GM12878 (cell line): ENCODE measurements around the gene TCF15. TPM values are rescaled to one million over a fixed set of nuclear protein-coding genes. Genes with fewer than 3 reads are reported as not detected.

Experiments
- ATAC-seq: fragments of 200-7000 bp; cut with Tn5 transposase; 3 replicates; pipeline ENCODE4 v1.9.1; 2020; ENCODE audit warnings: mild to moderate bottlenecking, moderate library complexity
- BruUV-seq: library from RNA; stranded (reverse); fragments of 400-500 nt; replicated peaks from 2 replicates; lab custom pipeline; 2021; lab: Mats Ljungman, UMichigan
- CTCF ChIA-PET: fragments of 300-600 bp; sonication (Branson Sonifier 250); formaldehyde crosslinking; extraction: SDS; loops from one replicate; lab custom pipeline; 2021; ENCODE audit warnings: inconsistent platforms; lab: Yijun Ruan, JAX
- POLR2A ChIA-PET: fragments of 350-600 bp; formaldehyde crosslinking; extraction: SDS; loops from one replicate; lab custom pipeline; 2021; ENCODE audit warnings: inconsistent platforms; lab: Charles Lee
- RAD21 ChIA-PET: fragments of 300-600 bp; sonication (Branson Sonifier 250); formaldehyde crosslinking; loops from one replicate; lab custom pipeline; 2023; ENCODE audit warnings: antibody characterized with exemption; ENCODE audit not compliant: unreplicated experiment; lab: Charles Lee
- SMC1A ChIA-PET: fragments of 300-600 bp; sonication (Branson Sonifier 250); formaldehyde crosslinking; loops from one replicate; lab custom pipeline; 2023; ENCODE audit not compliant: unreplicated experiment, uncharacterized antibody; lab: Charles Lee
- DNase-seq: peaks from one replicate; pipeline ENCODE4 v3.0.0-alpha.2; 2011; ENCODE audit warnings: low read depth, low spot score
- FAIRE-seq: peaks from 3 replicates; lab custom pipeline; 2011; peaks lifted over from hg19 to GRCh38; lab: Jason Lieb, UNC
- H2AFZ ChIP-seq: 2 replicates; pipeline ENCODE4 v1.6.0; 2011; ENCODE audit warnings: low read depth, low read length, control low read depth; ENCODE audit not compliant: control insufficient read depth
- H3K27ac ChIP-seq: 2 replicates; pipeline ENCODE4 v1.5.1; 2011; ENCODE audit warnings: control low read depth; ENCODE audit not compliant: control insufficient read depth, insufficient read depth
- H3K27me3 ChIP-seq, 2 experiments: replicated peaks in 1 of 2; 2 replicates each; pipeline versions ENCODE4 v1.6.0 to v1.6.1; 2011; ENCODE audit warnings: low read length in 1 of 2; ENCODE audit not compliant: control insufficient read depth in 2 of 2, insufficient read depth in 2 of 2
- H3K36me3 ChIP-seq, 2 experiments: 2 replicates each; pipeline ENCODE4 v1.5.1; 2011; ENCODE audit warnings: low read length in 1 of 2; ENCODE audit not compliant: control insufficient read depth in 2 of 2, insufficient read depth in 2 of 2
- H3K4me1 ChIP-seq: 2 replicates; pipeline ENCODE4 v1.6.1; 2011; ENCODE audit warnings: mild to moderate bottlenecking, low read length, moderate library complexity, mixed read lengths; ENCODE audit not compliant: control insufficient read depth, insufficient read depth
- H3K4me2 ChIP-seq: 2 replicates; pipeline ENCODE4 v1.6.0; 2011; ENCODE audit warnings: control low read depth; ENCODE audit not compliant: control insufficient read depth, insufficient read depth
- H3K4me3 ChIP-seq: fragments of 200-600 bp; sonication (generic); 2 replicates; pipeline ENCODE4 v1.5.1; 2016
- H3K79me2 ChIP-seq: 2 replicates; pipeline ENCODE4 v1.6.0; 2011; ENCODE audit warnings: low read length; ENCODE audit not compliant: control insufficient read depth, insufficient read depth
- H3K9ac ChIP-seq: 2 replicates; pipeline ENCODE4 v1.8.0; 2011; ENCODE audit warnings: low read length, control low read depth, mixed read lengths; ENCODE audit not compliant: control insufficient read depth, insufficient read depth
- H3K9me3 ChIP-seq: replicated peaks from 3 replicates; pipeline ENCODE4 v1.5.1; 2011; ENCODE audit warnings: mild to moderate bottlenecking, low read length; ENCODE audit not compliant: control insufficient read depth, insufficient read depth
- H4K20me1 ChIP-seq: 2 replicates; pipeline ENCODE4 v1.6.0; 2011; ENCODE audit not compliant: control insufficient read depth, insufficient read depth
- GABPA ChIP-seq: IDR thresholded peaks from 2 replicates; pipeline ENCODE4 v1.6.1; 2014; ENCODE audit warnings: antibody characterized with exemption, low read depth, mild to moderate bottlenecking, inconsistent platforms
- PAX8 ChIP-seq: fragments of 450-650 bp; IDR thresholded peaks from 2 replicates; pipeline ENCODE4 v1.6.1; 2017; ENCODE audit warnings: mild to moderate bottlenecking, moderate library complexity
- SUZ12 ChIP-seq: fragments of 200-600 bp; sonication (generic); IDR thresholded peaks from one replicate; pipeline ENCODE4 v1.6.1; 2018; ENCODE audit warnings: antibody characterized with exemption, mild to moderate bottlenecking; ENCODE audit not compliant: unreplicated experiment
- YY1 ChIP-seq: IDR thresholded peaks from 2 replicates; pipeline ENCODE4 v1.6.1; 2011; ENCODE audit warnings: low read depth, mild to moderate bottlenecking, low read length
- ZBED1 ChIP-seq: IDR thresholded peaks from 2 replicates; pipeline ENCODE4 v1.6.1; 2016; ENCODE audit warnings: borderline replicate concordance
- ZBTB33 ChIP-seq: fragments of 450-650 bp; IDR thresholded peaks from 2 replicates; pipeline ENCODE4 v1.6.1; 2017; ENCODE audit warnings: mild to moderate bottlenecking
- WGBS: methylation state at CpG from one replicate; pipeline ENCODE4 v1.1.6; 2016; ENCODE audit warnings: low lambda C conversion rate; ENCODE audit not compliant: insufficient replicate concordance, insufficient coverage; ENCODE audit errors: missing lambda C conversion rate; 5-methylcytosine and 5-hydroxymethylcytosine counted together
- in situ Hi-C: fragments of 300-500 bp; cut with MboI; formaldehyde crosslinking; loops from 9 replicates; pipeline ENCODE4 v1.14.3; 2018; ENCODE audit warnings: mixed read lengths
- intact Hi-C: fragments of 100-400 bp; cut with micrococcal nuclease; formaldehyde crosslinking; loops from one replicate; pipeline ENCODE4 v1.14.2; 2022; ENCODE audit not compliant: unreplicated experiment
- polyA plus RNA-seq, 11 experiments: library from polyadenylated mRNA; depleted of rRNA in 4 of 11; unstranded in 6 of 11; stranded (reverse) in 5 of 11; fragments of >200 nt; fragmentation: Nextera tagmentation in 4 of 11; fragmentation: Illumina TruSeq in 1 of 11; extraction: Ambion mirVana in 4 of 11; extraction: Trizol in 1 of 11; gene quantifications; 1 replicate in 1 of 11; 2 replicates in 10 of 11; pipeline versions ENCODE4 v1.2.1 to v1.2.3, GENCODE V29; 2011 to 2016; ENCODE audit warnings: inconsistent platforms in 2 of 11, missing spikeins in 2 of 11, low read depth in 1 of 11
- total RNA-seq, 4 experiments: library from RNA; depleted of rRNA in 3 of 4; stranded (reverse); fragments of >200 nt in 3 of 4; fragmentation: Illumina TruSeq in 1 of 4; extraction: Trizol in 1 of 4; gene quantifications; 2 replicates each; pipeline versions ENCODE4 v1.2.1 to v1.2.3, GENCODE V29; 2013 to 2021

TCF15 gene
- total and polyA plus RNA-seq, 10 of the 15 experiments (the other 5 are each of a cell fraction or from before 2014, with no cell fraction given), result 0.08 TPM; not detected in 9

GRCh38 chr20:564192-564591 lies 45.9 kb downstream of the TCF15 start:
- DNase-seq, result no peak
- TF ChIP-seq GABPA (no peak), PAX8 (no peak), ZBED1 (no peak), SUZ12 (no peak), ZBTB33 (no peak), YY1 (no peak)
- TF ChIP-seq, all 136 proteins: peak for 0
- ChIA-PET POLR2A (no interaction called here), RAD21 (interaction anchor here (0.5 to 3.2 kb wide), 3 partner anchors 80 to 105 kb away, joined by 3 to 35 read pairs (median 3); no protein-coding TSS in a partner anchor), CTCF (interaction anchor here (6.5 kb wide), 1 partner anchor 82 kb away, joined by 190 read pairs; no protein-coding TSS in a partner anchor), SMC1A (interaction anchor here (5.1 kb wide), 1 partner anchor 82 kb away, joined by 75 read pairs; no protein-coding TSS in a partner anchor)
- ATAC-seq (no peak), FAIRE-seq (no peak)
- in situ Hi-C loops (loop anchor here (5.0 kb wide), 2 partner anchors 83 to 178 kb away; no protein-coding TSS in a partner anchor), intact Hi-C loops (no loop called here)
- Histone ChIP-seq H3K27ac (no peak overlapping the region), H4K20me1 (no peaks in the 10 kb centered on the region), H3K9me3 (no peaks in the 10 kb centered on the region), H3K9ac (no peak overlapping the region), H3K79me2 (no peaks in the 10 kb centered on the region), H3K4me3 (no peak overlapping the region), H3K4me1 (no peaks in the 10 kb centered on the region), H3K27me3 (peaks cover 0 to 1% of the 10 kb centered on the region in 2 experiments; a peak in 2 of 4 replicates), H3K4me2 (no peak overlapping the region), H3K36me3 (no peaks in the 10 kb centered on the region), H2AFZ (no peak overlapping the region)
- WGBS, result 75% methylated on average over 3 of the region's 3 CpGs
- BruUV-seq, result no TSS peak
